Endothelial cell of umbilical vein (primary cell): ENCODE data around the gene ELAVL1. TPM values are rescaled to one million over a fixed set of nuclear protein-coding genes. Genes with fewer than 3 reads are reported as not detected.
"Not testable (repeated sequence)": the region's sequence is repeated elsewhere in the genome, so short reads cannot be mapped to it uniquely, and the experiment has no call there.

Experiments
- BruUV-seq: library from RNA; stranded (reverse); fragments of 400-500 nt; replicated peaks from 2 replicates; lab custom pipeline; 2021; lab: Mats Ljungman, UMichigan
- CTCF ChIA-PET: fragments of 300-600, 350-600 bp; sonication (Branson Sonifier 250); formaldehyde crosslinking; loops from one replicate; lab custom pipeline; 2021; ENCODE audit warnings: antibody characterized with exemption, inconsistent platforms; lab: Charles Lee
- POLR2A ChIA-PET: fragments of 300-600, 350-600 bp; sonication (Branson Sonifier 250); formaldehyde crosslinking; loops from one replicate; lab custom pipeline; 2021; ENCODE audit warnings: antibody characterized with exemption, inconsistent platforms; lab: Charles Lee
- DNase-seq: peaks from one replicate; pipeline ENCODE4 v3.0.0-alpha.2; 2011; ENCODE audit warnings: low read depth, low spot score
- FAIRE-seq: peaks from 2 replicates; lab custom pipeline; 2011; peaks lifted over from hg19 to GRCh38; lab: Jason Lieb, UNC
- H2AFZ ChIP-seq: 2 replicates; pipeline ENCODE4 v1.6.0; 2012; ENCODE audit warnings: low read depth, low read length, control low read depth, inconsistent platforms
- H3K27ac ChIP-seq: 2 replicates; pipeline ENCODE4 v1.5.1; 2011; ENCODE audit warnings: low read depth, mild to moderate bottlenecking, control low read depth, low read length, moderate library complexity; ENCODE audit not compliant: insufficient read depth
- H3K27me3 ChIP-seq, 2 experiments: 2 replicates each; pipeline versions ENCODE4 v1.6.0 to v1.6.1; 2011; ENCODE audit warnings: low read length in 2 of 2, mixed read lengths in 1 of 2; ENCODE audit not compliant: control insufficient read depth in 2 of 2, insufficient read depth in 2 of 2
- H3K36me3 ChIP-seq, 2 experiments: 2 replicates in 1 of 2; 3 replicates in 1 of 2; pipeline ENCODE4 v1.5.1; 2011; ENCODE audit warnings: low read length in 2 of 2, mild to moderate bottlenecking in 1 of 2, moderate library complexity in 1 of 2; ENCODE audit not compliant: control insufficient read depth in 2 of 2, insufficient read depth in 2 of 2; ENCODE audit errors: extremely low read depth in 1 of 2
- H3K4me1 ChIP-seq: 3 replicates; pipeline ENCODE4 v1.5.1; 2011; ENCODE audit warnings: mild to moderate bottlenecking, low read length; ENCODE audit not compliant: control insufficient read depth, insufficient read depth; ENCODE audit errors: extremely low read depth
- H3K4me2 ChIP-seq: 2 replicates; pipeline ENCODE4 v1.6.1; 2011; ENCODE audit warnings: low read length, control low read depth, mixed read lengths; ENCODE audit not compliant: insufficient read depth
- H3K4me3 ChIP-seq, 3 experiments: fragments of 200-600 bp in 1 of 3; sonication (generic), shearing (Covaris generic) in 1 of 3; replicated peaks in 1 of 3; 2 replicates each; pipeline ENCODE4 v1.5.1; 2011 to 2016; ENCODE audit warnings: control low read depth in 3 of 3, low read length in 3 of 3, mild to moderate bottlenecking in 2 of 3, inconsistent platforms in 1 of 3, low read depth in 1 of 3, moderate library complexity in 1 of 3; ENCODE audit not compliant: insufficient read depth in 1 of 3
- H3K79me2 ChIP-seq: 2 replicates; pipeline ENCODE4 v1.6.0; 2012; ENCODE audit warnings: low read length, inconsistent platforms; ENCODE audit not compliant: control insufficient read depth, insufficient read depth
- H3K9ac ChIP-seq: replicated peaks from 2 replicates; pipeline ENCODE3; 2011; ENCODE audit warnings: low read length, control low read depth; ENCODE audit not compliant: insufficient read depth; ENCODE audit errors: extremely low read depth
- H3K9me1 ChIP-seq: replicated peaks from 3 replicates; pipeline ENCODE4 v1.6.0; 2011; ENCODE audit warnings: mild to moderate bottlenecking, low read length; ENCODE audit not compliant: control insufficient read depth, insufficient read depth; ENCODE audit errors: extremely low read depth
- H3K9me3 ChIP-seq: replicated peaks from 2 replicates; pipeline ENCODE4 v1.5.1; 2012; ENCODE audit warnings: low read length, inconsistent platforms; ENCODE audit not compliant: control insufficient read depth, insufficient read depth
- H4K20me1 ChIP-seq: replicated peaks from 2 replicates; pipeline ENCODE3; 2011; ENCODE audit warnings: mild to moderate bottlenecking, low read length; ENCODE audit not compliant: control insufficient read depth, insufficient read depth; ENCODE audit errors: extremely low read depth
- EZH2 ChIP-seq: IDR thresholded peaks from 2 replicates; pipeline ENCODE4 v1.6.1; 2012; ENCODE audit warnings: borderline replicate concordance, low read depth, mild to moderate bottlenecking, moderate library complexity, low read length, inconsistent platforms; ENCODE audit not compliant: severe bottlenecking
- FOS ChIP-seq: IDR thresholded peaks from 2 replicates; pipeline ENCODE4 v1.6.1; 2011; ENCODE audit warnings: mild to moderate bottlenecking, low read length, moderate library complexity, borderline replicate concordance; ENCODE audit not compliant: insufficient read depth
- GATA2 ChIP-seq: IDR thresholded peaks from 2 replicates; pipeline ENCODE4 v1.7.0; 2011; ENCODE audit warnings: low read depth, mild to moderate bottlenecking, moderate library complexity, mixed read lengths, low read length; ENCODE audit not compliant: insufficient read length, insufficient read depth
- JUN ChIP-seq: IDR thresholded peaks from 2 replicates; pipeline ENCODE4 v1.6.1; 2011; ENCODE audit warnings: borderline replicate concordance, low read depth; ENCODE audit not compliant: insufficient read length, insufficient read depth
- MYC ChIP-seq: IDR thresholded peaks from one replicate; pipeline ENCODE4 v1.6.1; 2011; ENCODE audit warnings: mild to moderate bottlenecking, low read depth, low read length
- POLR2A ChIP-seq: IDR thresholded peaks from 2 replicates; pipeline ENCODE4 v1.6.1; 2012; ENCODE audit warnings: low read depth, mild to moderate bottlenecking, control low read depth, low read length
- POLR2AphosphoS5 ChIP-seq: IDR thresholded peaks from 2 replicates; pipeline ENCODE4 v1.6.1; 2012; ENCODE audit warnings: low read depth, mild to moderate bottlenecking, control low read depth, low read length, moderate library complexity; ENCODE audit not compliant: insufficient read depth
- dilution Hi-C: fragments of 300-500 bp; cut with MboI; formaldehyde crosslinking; loops from one replicate; pipeline ENCODE4 v1.15.0; 2019; ENCODE audit warnings: low sequenced_read_pairs; ENCODE audit not compliant: extremely low pct_ligation_motif_present
- intact Hi-C: fragments of 100-400 bp; cut with micrococcal nuclease; formaldehyde crosslinking; loops from one replicate; pipeline ENCODE4 v1.10.0; 2022
- polyA plus RNA-seq, 4 experiments: library from polyadenylated mRNA; depleted of rRNA in 3 of 4; stranded (reverse) in 3 of 4; unstranded in 1 of 4; fragments of >200 nt; gene quantifications; 2 replicates each; pipeline versions ENCODE4 v1.2.1 to v1.2.3, GENCODE V29; 2011 to 2012; ENCODE audit warnings: missing spikeins in 1 of 4
- total RNA-seq: library from RNA; stranded (reverse); gene quantifications from 2 replicates; pipeline ENCODE4 v1.2.3, GENCODE V29; 2021
- TF ChIP-seq, protein P1 (sequence below): IDR thresholded peaks from 2 replicates; pipeline ENCODE4 v1.6.1; 2011; ENCODE audit not compliant: insufficient read depth, insufficient read length
- TF ChIP-seq, protein P2 (sequence below), 2 donors: IDR thresholded peaks; 1 replicate in 1 of 2; 2 replicates in 1 of 2; pipeline ENCODE4 v1.5.1; 2011; ENCODE audit warnings: low read length in 2 of 2, mild to moderate bottlenecking in 2 of 2, moderate library complexity in 2 of 2, control low read depth in 1 of 2, inconsistent platforms in 1 of 2, low read depth in 1 of 2; ENCODE audit not compliant: insufficient read depth in 1 of 2; ENCODE audit errors: extremely low read depth in 1 of 2

ELAVL1 gene
- total and polyA plus RNA-seq, 2 donors (not counting 3 experiments of a cell fraction or from before 2014, with no cell fraction given) = 46.8 to 134 TPM

DNA sequence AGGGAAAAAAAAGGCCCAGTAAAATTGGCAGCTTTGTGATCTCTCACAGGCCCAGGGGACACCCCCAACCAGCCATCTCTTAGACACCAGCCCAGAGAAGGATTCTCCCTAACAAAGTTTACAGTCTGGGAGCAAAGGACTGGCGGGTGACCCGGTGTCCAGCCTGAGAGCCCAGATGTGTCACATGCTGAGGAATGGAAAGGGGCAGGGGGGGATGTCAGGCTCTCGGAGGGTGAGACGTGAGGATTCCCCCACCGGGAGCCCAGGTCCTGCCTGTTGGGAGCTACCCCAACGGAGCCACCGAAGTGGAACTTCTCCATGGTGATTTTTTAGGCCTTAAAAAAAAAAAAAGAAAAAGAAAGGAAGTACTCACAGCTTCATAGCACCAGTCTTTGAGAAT is 74.7 kb downstream of the ELAVL1 start:
- dilution Hi-C loops = no loop called here
- CTCF ChIA-PET = interaction anchor here (1.6 to 3.9 kb wide), 3 partner anchors 10 to 62 kb away, joined by 7 to 41 read pairs (median 11); partner anchors contain the start of genes SNAPC2 and TIMM44
- H3K4me1 ChIP-seq = peaks cover 17% of the 10 kb centered on the region
- H3K79me2 ChIP-seq = no peaks in the 10 kb centered on the region
- no peak for FAIRE-seq
- BruUV-seq = no TSS peak
- H3K9ac ChIP-seq = no peak overlapping the region
- H3K9me3 ChIP-seq = no peaks in the 10 kb centered on the region
- H4K20me1 ChIP-seq = no peaks in the 10 kb centered on the region
- H2AFZ ChIP-seq = no peak overlapping the region
- no peak for DNase-seq
- intact Hi-C loops = no loop called here
- H3K27me3 ChIP-seq = no peaks in the 10 kb centered on the region
- peaks cover 7 to 45% of the 10 kb centered on the region in 2 experiments for H3K36me3 ChIP-seq
- no peak overlapping the region for H3K27ac ChIP-seq
- no peak overlapping the region for H3K4me3 ChIP-seq
- no peaks in the 10 kb centered on the region for H3K9me1 ChIP-seq
- POLR2A ChIA-PET = interaction anchor here (1.6 kb wide), 1 partner anchor 13 kb away, joined by 11 read pairs; the partner anchor contains the start of gene TIMM44
- H3K4me2 ChIP-seq = no peak overlapping the region
- TF ChIP-seq POLR2A = no peak
- no peak for TF ChIP-seq POLR2AphosphoS5
- TF ChIP-seq MYC = no peak
- no peak for TF ChIP-seq EZH2
- no peak for TF ChIP-seq GATA2
- no peak for TF ChIP-seq JUN
- no peak for TF ChIP-seq FOS
- TF ChIP-seq, protein P1, sequence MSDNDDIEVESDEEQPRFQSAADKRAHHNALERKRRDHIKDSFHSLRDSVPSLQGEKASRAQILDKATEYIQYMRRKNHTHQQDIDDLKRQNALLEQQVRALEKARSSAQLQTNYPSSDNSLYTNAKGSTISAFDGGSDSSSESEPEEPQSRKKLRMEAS = no peak
- TF ChIP-seq, protein P2, sequence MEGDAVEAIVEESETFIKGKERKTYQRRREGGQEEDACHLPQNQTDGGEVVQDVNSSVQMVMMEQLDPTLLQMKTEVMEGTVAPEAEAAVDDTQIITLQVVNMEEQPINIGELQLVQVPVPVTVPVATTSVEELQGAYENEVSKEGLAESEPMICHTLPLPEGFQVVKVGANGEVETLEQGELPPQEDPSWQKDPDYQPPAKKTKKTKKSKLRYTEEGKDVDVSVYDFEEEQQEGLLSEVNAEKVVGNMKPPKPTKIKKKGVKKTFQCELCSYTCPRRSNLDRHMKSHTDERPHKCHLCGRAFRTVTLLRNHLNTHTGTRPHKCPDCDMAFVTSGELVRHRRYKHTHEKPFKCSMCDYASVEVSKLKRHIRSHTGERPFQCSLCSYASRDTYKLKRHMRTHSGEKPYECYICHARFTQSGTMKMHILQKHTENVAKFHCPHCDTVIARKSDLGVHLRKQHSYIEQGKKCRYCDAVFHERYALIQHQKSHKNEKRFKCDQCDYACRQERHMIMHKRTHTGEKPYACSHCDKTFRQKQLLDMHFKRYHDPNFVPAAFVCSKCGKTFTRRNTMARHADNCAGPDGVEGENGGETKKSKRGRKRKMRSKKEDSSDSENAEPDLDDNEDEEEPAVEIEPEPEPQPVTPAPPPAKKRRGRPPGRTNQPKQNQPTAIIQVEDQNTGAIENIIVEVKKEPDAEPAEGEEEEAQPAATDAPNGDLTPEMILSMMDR (IDR thresholded peaks at IDR 0.05; ENCODE audit: extremely low read depth in 1 of 2, insufficient read depth in 1 of 2, low read depth in 1 of 2, low read length in 2 of 2) = no peak

DNA sequence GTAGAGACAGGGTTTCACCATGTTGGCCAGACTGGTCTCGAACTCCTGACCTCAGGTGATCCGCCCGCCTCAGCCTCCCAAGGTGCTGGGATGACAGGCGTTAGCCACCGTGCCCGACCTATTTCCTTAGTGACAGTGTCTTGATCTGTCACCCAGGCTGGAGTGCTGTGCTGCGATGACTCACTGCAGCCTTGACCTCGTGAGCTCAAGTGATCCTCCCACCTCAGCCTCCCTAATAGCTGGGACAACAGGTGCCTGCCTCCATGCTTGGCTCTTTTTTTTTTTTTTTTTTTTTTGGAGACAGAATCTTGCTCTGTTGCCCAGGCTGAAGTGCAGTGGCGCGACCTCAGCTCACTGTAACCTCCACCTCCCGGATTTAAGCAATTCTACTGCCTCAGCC is 75.4 kb downstream of the ELAVL1 start:
- peak; percentile 40 for FAIRE-seq
- H2AFZ ChIP-seq, H3K9me1 ChIP-seq, dilution Hi-C loops, intact Hi-C loops, H3K9me3 ChIP-seq, H3K4me3 ChIP-seq, H3K4me2 ChIP-seq, H3K79me2 ChIP-seq, H4K20me1 ChIP-seq, H3K9ac ChIP-seq, H3K27ac ChIP-seq, DNase-seq, H3K27me3 ChIP-seq, BruUV-seq: not testable (repeated sequence)
- Histone ChIP-seq H3K4me1 (peaks cover 17% of the 10 kb centered on the region), H3K36me3 (peaks cover 2 to 40% of the 10 kb centered on the region in 2 experiments)
- POLR2A ChIA-PET = interaction anchor here (1.6 kb wide), 1 partner anchor 14 kb away, joined by 11 read pairs; the partner anchor contains the start of gene TIMM44
- CTCF ChIA-PET = interaction anchor here (1.6 to 3.9 kb wide), 3 partner anchors 9 to 61 kb away, joined by 7 to 41 read pairs (median 11); partner anchors contain the start of genes SNAPC2 and TIMM44
